Frontal cortex (tissue), 4 donors: ENCODE measurements around the gene HACD1. TPM values are rescaled to one million over a fixed set of nuclear protein-coding genes. Genes with fewer than 3 reads are reported as not detected.
"Not testable (repeated sequence)": the region's sequence is repeated elsewhere in the genome, so short reads cannot be mapped to it uniquely, and the experiment has no call there.

Experiments used
- DNase-seq, 2 donors: peaks; one replicate each; pipeline ENCODE4 v3.0.0; 2012; ENCODE audit warnings: low spot score in 2 of 2
- FAIRE-seq: peaks from 2 replicates; lab custom pipeline; 2012; peaks lifted over from hg19 to GRCh38; lab: Jason Lieb, UNC
- total RNA-seq: library from RNA; depleted of rRNA; stranded (reverse); fragments of >200 nt; gene quantifications from one replicate; pipeline ENCODE4 v1.2.3, GENCODE V29; 2014
- donor health status: control.
- donor health status: control.
- donor health status: control.

HACD1 gene
- total RNA-seq, 1 donor from 2014 or later, result 18.3 TPM

GRCh38 chr10:17643755-17644484, 26.7 kb upstream of the HACD1 start, which contains the start of gene STAM:
Gene STAM (plus strand): TSS chr10:17644151. CDS start chr10:17644340, 189 bp downstream.
- FAIRE-seq, result no peak
- DNase-seq, result peak; percentile 73 to 75

- DNase-seq (peak in 1 of 2 donors; percentile 62), FAIRE-seq (no peak)
Observed at GRCh38 chr10:17643339-17643754, 26.2 kb upstream of the HACD1 start.

GRCh38 chr10:17640331-17640816, 23.2 kb upstream of the HACD1 start:
- no peak for DNase-seq
- FAIRE-seq, result no peak

DNA sequence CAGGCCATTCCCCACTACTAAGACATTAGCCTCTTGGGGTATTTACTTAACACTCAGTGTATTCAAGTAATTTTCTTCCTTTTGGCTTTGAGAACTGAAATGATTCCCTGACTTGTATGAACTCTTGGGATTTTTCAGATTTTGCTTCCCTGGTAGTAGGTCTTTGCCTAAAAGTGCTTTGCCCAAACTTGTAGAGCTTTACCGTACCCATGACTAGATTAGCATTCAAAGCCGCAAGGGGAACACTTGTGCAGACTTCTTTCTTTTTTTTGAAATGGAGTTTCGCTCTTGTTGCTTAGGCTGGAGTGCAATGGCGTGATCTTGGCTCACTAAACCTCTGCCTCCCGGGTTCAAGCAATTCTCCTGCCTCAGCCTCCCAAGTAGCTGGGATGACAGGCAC, 20.7 kb upstream of the HACD1 start:
- FAIRE-seq, result no peak
- no peak for DNase-seq

GRCh38 chr10:17633353-17633752, 16.2 kb upstream of the HACD1 start:
- DNase-seq, result no peak
- FAIRE-seq, result no peak

DNA sequence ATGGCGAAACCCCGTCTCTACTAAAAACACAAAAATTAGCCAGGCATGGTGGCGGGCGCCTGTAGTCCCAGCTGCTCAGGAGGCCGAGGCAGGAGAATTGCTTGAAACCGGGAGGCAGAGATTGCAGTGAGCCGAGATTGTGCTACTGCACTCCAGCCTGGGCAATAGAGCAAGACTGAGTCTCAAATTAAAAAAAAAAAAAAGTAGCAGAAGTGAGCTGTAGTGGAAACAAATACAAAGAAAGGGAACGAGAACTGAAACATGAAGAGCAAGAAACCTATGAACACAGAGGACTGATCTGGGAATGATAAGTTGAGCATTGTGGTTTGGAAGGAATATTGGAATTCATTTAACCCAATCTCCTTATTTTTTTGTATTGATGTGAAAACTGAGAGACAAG, 15.4 kb upstream of the HACD1 start:
- not testable (repeated sequence) for FAIRE-seq, DNase-seq

GRCh38 chr10:17626656-17627055, 9.5 kb upstream of the HACD1 start:
- no peak for DNase-seq
- FAIRE-seq, result no peak

DNA sequence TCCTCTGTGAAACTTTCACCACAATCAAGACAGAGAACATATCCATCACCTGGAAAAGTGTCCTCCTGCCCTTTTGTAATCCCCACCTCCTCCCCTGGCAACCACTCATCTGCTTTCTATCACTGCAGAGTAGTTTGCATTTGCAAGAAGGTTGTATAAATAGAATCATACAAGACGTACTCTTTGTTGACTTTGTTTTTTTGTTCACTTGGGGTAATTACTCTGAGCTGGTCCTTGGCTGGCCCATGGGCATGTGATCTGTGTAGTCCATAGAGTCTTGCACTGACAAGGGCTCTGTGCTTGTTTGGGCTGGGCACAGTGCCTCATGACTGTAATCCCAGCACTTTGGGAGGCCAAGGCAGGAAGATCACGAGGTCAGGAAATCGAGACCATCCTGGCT, 7.8 kb upstream of the HACD1 start:
- DNase-seq (no peak), FAIRE-seq (no peak)

DNA sequence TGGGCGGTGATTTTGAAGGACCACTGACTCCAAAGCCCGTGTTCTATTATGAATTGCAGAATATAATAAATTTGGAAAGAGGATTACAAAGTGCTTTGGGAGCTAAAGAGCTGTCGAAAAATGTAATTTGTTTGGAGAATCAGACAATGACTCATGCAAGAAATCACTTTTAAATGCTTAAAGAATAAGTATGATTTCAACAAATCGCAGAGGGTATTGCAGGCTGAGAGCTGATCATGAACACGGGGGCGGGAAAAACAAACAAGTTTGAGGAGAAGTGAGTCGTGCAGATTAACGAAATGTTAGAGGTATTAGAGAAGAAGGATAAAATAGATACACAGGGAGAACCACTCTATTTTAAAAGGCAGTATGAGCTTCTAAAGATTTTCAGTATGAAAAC, 4.9 kb upstream of the HACD1 start:
- FAIRE-seq (no peak), DNase-seq (no peak)

GRCh38 chr10:17616403-17617030, 657 bp downstream of the HACD1 start:
- FAIRE-seq, result no peak
- peak; percentile 62 to 65 for DNase-seq

GRCh38 chr10:17609523-17610079, 7.6 kb downstream of the HACD1 start:
- no peak for DNase-seq
- FAIRE-seq, result no peak

DNA sequence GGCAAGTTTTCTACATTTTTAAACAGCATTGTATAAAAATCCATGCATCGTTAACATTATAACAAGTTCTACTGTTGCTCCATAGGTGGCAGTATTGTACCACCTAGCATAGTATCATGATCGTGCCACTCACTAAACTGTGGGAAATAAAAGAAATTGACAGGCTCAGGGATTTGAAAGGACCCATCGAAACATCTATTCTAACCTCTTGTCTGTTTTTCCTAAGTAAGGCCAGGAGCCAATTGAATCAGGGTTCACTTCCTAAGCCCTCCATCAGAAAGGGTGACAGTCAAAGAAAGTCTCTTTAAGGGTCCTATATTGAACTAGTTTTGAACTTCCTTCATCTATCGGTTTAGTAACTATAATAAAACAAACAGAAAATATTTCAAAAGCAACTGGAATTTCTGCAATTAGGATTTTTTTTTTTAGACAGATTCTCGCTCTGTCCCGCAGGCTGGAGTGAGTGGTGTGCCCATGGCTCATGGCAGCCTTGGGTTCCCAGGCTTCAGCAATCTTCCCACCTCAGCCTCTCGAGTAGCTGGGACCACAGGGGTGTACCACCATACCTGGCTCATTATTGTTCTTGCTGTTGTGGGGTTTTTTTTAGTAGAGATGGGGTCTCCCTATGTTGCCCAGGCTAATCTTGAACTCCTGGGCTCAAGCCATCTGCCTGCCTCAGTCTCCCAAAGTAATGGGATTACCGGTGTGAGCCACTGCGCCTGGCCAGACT, 9.4 kb downstream of the HACD1 start:
- DNase-seq, result peak in 1 of 2 donors; percentile 45
- FAIRE-seq, result peak; percentile 55

DNA sequence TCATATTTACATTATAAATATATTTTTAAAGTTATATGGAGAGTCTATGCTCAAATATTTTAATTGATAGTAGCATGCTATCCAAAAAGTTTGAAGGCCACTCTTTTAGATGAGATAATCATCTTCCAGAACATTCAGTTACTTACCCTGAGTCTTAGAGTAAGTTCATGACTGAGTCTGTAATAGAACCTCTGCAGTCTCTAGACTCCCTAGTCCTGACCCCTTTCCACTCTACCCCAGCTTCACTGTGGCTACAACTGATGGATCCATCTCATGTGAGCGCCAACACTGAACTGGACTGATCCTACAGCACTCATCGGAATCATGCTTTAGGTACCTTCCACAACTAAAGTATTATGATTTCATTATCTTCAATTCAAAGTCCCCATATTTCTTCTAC, 10.1 kb downstream of the HACD1 start:
- FAIRE-seq (no peak), DNase-seq (no peak)

GRCh38 chr10:17606547-17607040, 10.6 kb downstream of the HACD1 start:
- no peak for FAIRE-seq
- no peak for DNase-seq

GRCh38 chr10:17605936-17606335, 11.2 kb downstream of the HACD1 start:
- no peak for DNase-seq
- FAIRE-seq, result no peak

DNA sequence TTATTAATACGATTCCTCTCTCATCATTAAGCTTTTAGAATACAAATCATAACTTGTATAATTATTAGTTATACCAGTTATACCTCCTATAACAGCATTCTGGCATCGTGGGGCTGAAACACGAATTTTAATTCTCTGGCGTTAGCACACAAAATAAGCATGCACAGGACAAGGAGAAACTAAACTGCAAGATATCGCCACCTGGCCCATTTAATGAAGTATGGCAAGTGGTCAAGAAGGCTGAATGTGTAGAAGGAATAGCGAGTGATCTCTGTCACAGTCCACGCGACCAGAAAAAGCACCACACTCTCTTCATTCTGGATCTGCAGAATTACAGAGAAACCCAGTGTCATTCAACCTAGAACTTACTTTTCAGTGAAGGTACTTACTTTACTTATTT, 18.1 kb downstream of the HACD1 start:
- no peak for DNase-seq
- FAIRE-seq, result no peak

GRCh38 chr10:17597386-17597785, 19.8 kb downstream of the HACD1 start:
- FAIRE-seq (no peak), DNase-seq (no peak)

DNA sequence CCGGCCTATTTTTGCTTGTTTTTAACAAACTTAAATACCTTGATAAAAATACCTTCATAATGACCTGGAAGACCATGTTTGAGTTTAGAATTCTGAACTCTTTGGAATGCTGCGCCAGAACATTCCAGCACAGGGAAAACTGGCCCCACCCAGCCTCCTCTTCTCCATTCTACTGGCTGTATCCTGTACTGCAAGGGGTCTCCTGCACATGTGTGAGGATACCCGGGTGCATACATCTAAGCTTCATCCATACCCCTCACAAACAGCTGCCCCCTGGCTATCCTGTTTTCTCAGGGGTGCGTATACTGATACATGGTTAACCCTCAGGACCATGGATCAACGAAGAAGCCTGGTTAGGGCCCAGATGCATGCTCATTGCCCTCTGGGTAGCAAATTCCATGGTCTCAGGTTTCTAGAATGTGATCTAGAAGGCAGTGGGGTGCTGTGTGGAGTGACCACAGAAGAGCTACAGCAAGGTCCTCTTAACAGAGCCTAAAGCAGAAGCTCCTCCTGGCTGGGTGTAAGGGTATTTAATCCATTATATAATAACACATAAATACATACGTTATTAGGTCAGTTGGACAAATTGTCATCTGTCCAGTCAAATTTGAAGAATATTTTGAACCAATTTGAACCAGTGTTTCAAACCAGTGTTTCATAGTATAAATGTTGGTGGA, 26.1 kb downstream of the HACD1 start:
- DNase-seq, result no peak
- FAIRE-seq, result no peak

GRCh38 chr10:17589316-17589715, 27.9 kb downstream of the HACD1 start:
- FAIRE-seq, DNase-seq: not testable (repeated sequence)

GRCh38 chr10:17588420-17588819, 28.8 kb downstream of the HACD1 start:
- DNase-seq (no peak), FAIRE-seq (no peak)
